ENCODE results near the gene ZBTB5.
"Not testable (repeated sequence)": the region's sequence is repeated elsewhere in the genome, so short reads cannot be mapped to it uniquely, and the experiment has no call there.

GRCh38 chr9:37477443-37477842, 12.2 kb upstream of the ZBTB5 start:
- TF ChIP-seq ZNF10 (CRISPR knock-in tag; IDR thresholded peaks at IDR 0.05; ENCODE audit: borderline replicate concordance, low read depth); SUZ12 (IDR thresholded peaks at IDR 0.05; ENCODE audit: low read depth, low read length); ZNF550 (CRISPR knock-in tag; IDR thresholded peaks at IDR 0.05; ENCODE audit: borderline replicate concordance); ZBTB43 (CRISPR knock-in tag; conservative IDR thresholded peaks at IDR 0.05); RORA (CRISPR knock-in tag; IDR thresholded peaks at IDR 0.05): not testable (repeated sequence)
- TF ChIP-seq, protein P1, sequence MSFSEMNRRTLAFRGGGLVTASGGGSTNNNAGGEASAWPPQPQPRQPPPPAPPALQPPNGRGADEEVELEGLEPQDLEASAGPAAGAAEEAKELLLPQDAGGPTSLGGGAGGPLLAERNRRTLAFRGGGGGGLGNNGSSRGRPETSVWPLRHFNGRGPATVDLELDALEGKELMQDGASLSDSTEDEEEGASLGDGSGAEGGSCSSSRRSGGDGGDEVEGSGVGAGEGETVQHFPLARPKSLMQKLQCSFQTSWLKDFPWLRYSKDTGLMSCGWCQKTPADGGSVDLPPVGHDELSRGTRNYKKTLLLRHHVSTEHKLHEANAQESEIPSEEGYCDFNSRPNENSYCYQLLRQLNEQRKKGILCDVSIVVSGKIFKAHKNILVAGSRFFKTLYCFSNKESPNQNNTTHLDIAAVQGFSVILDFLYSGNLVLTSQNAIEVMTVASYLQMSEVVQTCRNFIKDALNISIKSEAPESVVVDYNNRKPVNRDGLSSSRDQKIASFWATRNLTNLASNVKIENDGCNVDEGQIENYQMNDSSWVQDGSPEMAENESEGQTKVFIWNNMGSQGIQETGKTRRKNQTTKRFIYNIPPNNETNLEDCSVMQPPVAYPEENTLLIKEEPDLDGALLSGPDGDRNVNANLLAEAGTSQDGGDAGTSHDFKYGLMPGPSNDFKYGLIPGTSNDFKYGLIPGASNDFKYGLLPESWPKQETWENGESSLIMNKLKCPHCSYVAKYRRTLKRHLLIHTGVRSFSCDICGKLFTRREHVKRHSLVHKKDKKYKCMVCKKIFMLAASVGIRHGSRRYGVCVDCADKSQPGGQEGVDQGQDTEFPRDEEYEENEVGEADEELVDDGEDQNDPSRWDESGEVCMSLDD (CRISPR knock-in tag; IDR thresholded peaks at IDR 0.05; ENCODE audit: borderline replicate concordance) = not testable (repeated sequence)

All from HepG2 (cell line).